B cell (primary cell): ENCODE measurements around the gene PEX14. TPM values are rescaled to one million over a fixed set of nuclear protein-coding genes. Genes with fewer than 3 reads are reported as not detected.

Experiments used
- ATAC-seq: fragments of 200-7000 bp; cut with Tn5 transposase; one replicate; pipeline ENCODE4 v1.10.0; 2021; ENCODE audit warnings: low read depth, mild to moderate bottlenecking, moderate number of reproducible peaks, moderate library complexity
- CTCF ChIA-PET: fragments of 350-600 bp; sonication (Branson Sonifier 250); formaldehyde crosslinking; loops from one replicate; lab custom pipeline; 2021; ENCODE audit warnings: antibody characterized with exemption, inconsistent platforms; lab: Charles Lee
- POLR2A ChIA-PET: fragments of 350-600 bp; sonication (Branson Sonifier 250); formaldehyde crosslinking; loops from one replicate; lab custom pipeline; 2021; ENCODE audit warnings: antibody characterized with exemption; lab: Charles Lee
- DNase-seq: peaks from one replicate; pipeline ENCODE4 v3.0.0; 2013
- H2AFZ ChIP-seq: 2 replicates; pipeline ENCODE4 v1.6.1; 2012; ENCODE audit warnings: mild to moderate bottlenecking, low read depth, low read length; ENCODE audit not compliant: insufficient read depth, poor library complexity, severe bottlenecking
- H3K27ac ChIP-seq, 2 donors: 1 replicate in 1 of 2; 2 replicates in 1 of 2; pipeline ENCODE4 v1.5.1; 2012 to 2013; ENCODE audit warnings: low read length in 2 of 2, mild to moderate bottlenecking in 2 of 2, moderate library complexity in 1 of 2
- H3K27me3 ChIP-seq, 4 experiments: fragments of 200-600 bp in 1 of 4; sonication (generic) in 1 of 4; replicated peaks in 1 of 4; 1 replicate in 2 of 4; 2 replicates in 2 of 4; pipeline versions ENCODE4 v1.6.1 to v1.7.0; 2013 to 2016; ENCODE audit warnings: low read length in 3 of 4, mild to moderate bottlenecking in 2 of 4, mixed read lengths in 1 of 4, moderate library complexity in 1 of 4; ENCODE audit not compliant: insufficient read depth in 4 of 4, control insufficient read depth in 3 of 4; ENCODE audit errors: control extremely low read depth in 1 of 4
- H3K36me3 ChIP-seq, 2 experiments: replicated peaks in 1 of 2; 1 replicate in 1 of 2; 2 replicates in 1 of 2; pipeline versions ENCODE4 v1.6.1 to v1.7.1; 2013; ENCODE audit warnings: low read length in 1 of 2; ENCODE audit not compliant: insufficient read depth in 2 of 2, control insufficient read depth in 1 of 2; ENCODE audit errors: control extremely low read depth in 1 of 2, extremely low read depth in 1 of 2
- H3K4me1 ChIP-seq, 2 donors: fragments of 200-600 bp in 1 of 2; sonication (generic) in 1 of 2; 1 replicate in 1 of 2; 2 replicates in 1 of 2; pipeline versions ENCODE4 v1.5.1 to v1.6.1; 2013 to 2017; ENCODE audit warnings: low read length in 2 of 2; ENCODE audit not compliant: control insufficient read depth in 2 of 2, insufficient read depth in 2 of 2
- H3K4me2 ChIP-seq: replicated peaks from 2 replicates; pipeline ENCODE3; 2012; ENCODE audit warnings: mild to moderate bottlenecking, low read depth, low read length; ENCODE audit not compliant: poor library complexity, severe bottlenecking
- H3K4me3 ChIP-seq, 5 experiments: fragments of 200-600 bp in 1 of 5; sonication (generic) in 1 of 5; 1 replicate in 3 of 5; 2 replicates in 2 of 5; pipeline versions ENCODE4 v1.5.1 to v1.7.0; 2011 to 2016; ENCODE audit warnings: low read length in 4 of 5, mild to moderate bottlenecking in 4 of 5, low read depth in 2 of 5, control low read depth in 1 of 5, moderate library complexity in 1 of 5; ENCODE audit not compliant: insufficient read depth in 1 of 5; ENCODE audit errors: control extremely low read depth in 1 of 5, extremely low read depth in 1 of 5
- H3K79me2 ChIP-seq: fragments of 200-600 bp; sonication (generic); one replicate; pipeline ENCODE4 v1.6.0; 2016; ENCODE audit warnings: low read length; ENCODE audit not compliant: control insufficient read depth, insufficient read depth
- H3K9ac ChIP-seq: fragments of 200-600 bp; sonication (generic); 2 replicates; pipeline ENCODE4 v1.6.1; 2017; ENCODE audit warnings: mild to moderate bottlenecking, low read length, moderate library complexity
- H3K9me3 ChIP-seq, 3 donors: one replicate each; pipeline versions ENCODE4 v1.6.1 to v1.7.1; 2013; ENCODE audit warnings: low read length in 2 of 3; ENCODE audit not compliant: control insufficient read depth in 2 of 3, insufficient read depth in 1 of 3; ENCODE audit errors: control extremely low read depth in 1 of 3
- H4K20me1 ChIP-seq: 2 replicates; pipeline ENCODE4 v1.6.0; 2012; ENCODE audit warnings: mild to moderate bottlenecking, low read length; ENCODE audit not compliant: insufficient read depth, control insufficient read depth, poor library complexity, severe bottlenecking
- H3K27ac Mint-ChIP-seq: one replicate; pipeline ENCODE4 v1.8.0; 2021; ENCODE audit warnings: mixed read lengths
- H3K27me3 Mint-ChIP-seq: one replicate; pipeline ENCODE4 v1.8.0; 2021; ENCODE audit warnings: mixed read lengths
- H3K4me1 Mint-ChIP-seq: one replicate; pipeline ENCODE4 v1.8.0; 2021; ENCODE audit warnings: mixed read lengths
- H3K4me3 Mint-ChIP-seq: one replicate; pipeline ENCODE4 v1.8.0; 2021; ENCODE audit warnings: mixed read lengths
- H3K9me3 Mint-ChIP-seq: one replicate; pipeline ENCODE4 v1.8.0; 2022; ENCODE audit warnings: mixed read lengths; ENCODE audit not compliant: insufficient read depth
- CTCF ChIP-seq: fragments of 200-600 bp; IDR thresholded peaks from one replicate; pipeline ENCODE4 v1.8.0; 2022; ENCODE audit warnings: antibody characterized with exemption, mild to moderate bottlenecking
- EZH2 ChIP-seq: IDR thresholded peaks from 2 replicates; pipeline ENCODE4 v1.6.1; 2012; ENCODE audit warnings: borderline replicate concordance, low read depth, mild to moderate bottlenecking, moderate library complexity, low read length; ENCODE audit not compliant: insufficient read depth, poor library complexity, severe bottlenecking
- WGBS: methylation state at CpG from one replicate; pipeline ENCODE4 v1.1.5; 2013; ENCODE audit warnings: missing lambda C conversion rate; ENCODE audit not compliant: insufficient coverage; 5-methylcytosine and 5-hydroxymethylcytosine counted together
- intact Hi-C: fragments of 100-400 bp; cut with micrococcal nuclease; formaldehyde crosslinking; loops from one replicate; pipeline ENCODE4 v1.10.0; 2022
- polyA plus RNA-seq: library from polyadenylated mRNA; depleted of rRNA; stranded (reverse); fragments of >200 nt; gene quantifications from 2 replicates; pipeline ENCODE4 v1.2.3, GENCODE V29; 2012
- total RNA-seq, 2 donors: library from RNA; stranded (reverse); fragments of 120-200 nt in 1 of 2; gene quantifications; 1 replicate in 1 of 2; 2 replicates in 1 of 2; pipeline versions ENCODE4 v1.2.3 to v1.2.4, GENCODE V29; 2013 to 2022

Gene PEX14
- total and polyA plus RNA-seq, 2 donors (not counting 1 experiment from before 2014, with no cell fraction given): 14.1 to 19.3 TPM

- no peaks in the 10 kb centered on the region for H3K27me3 Mint-ChIP-seq
- Histone ChIP-seq H3K4me1 (no peaks in the 10 kb centered on the region), H3K27ac (no peak overlapping the region), H3K9me3 (no peaks in the 10 kb centered on the region), H4K20me1 (peaks cover 10% of the 10 kb centered on the region), H3K27me3 (no peaks in the 10 kb centered on the region), H3K9ac (no peak overlapping the region), H3K4me2 (no peak overlapping the region), H3K36me3 (peaks cover 0 to 7% of the 10 kb centered on the region in 2 experiments), H2AFZ (no peak overlapping the region), H3K4me3 (no peak overlapping the region), H3K79me2 (no peaks in the 10 kb centered on the region)
- DNase-seq (no peak), ATAC-seq (no peak)
- CTCF ChIA-PET: no interaction called here
- H3K9me3 Mint-ChIP-seq: no peaks in the 10 kb centered on the region
- peaks cover 2% of the 10 kb centered on the region for H3K4me1 Mint-ChIP-seq
- intact Hi-C loops: no loop called here
- POLR2A ChIA-PET: no interaction called here
- no peak overlapping the region for H3K27ac Mint-ChIP-seq
- 97% methylated on average over 15 of the region's 15 CpGs for WGBS
- no peak for TF ChIP-seq EZH2
- TF ChIP-seq CTCF: no peak
- no peak overlapping the region for H3K4me3 Mint-ChIP-seq
Measured at GRCh38 chr1:10616696-10617095, 141.9 kb downstream of the PEX14 start.

- ATAC-seq (no peak), DNase-seq (no peak)
- Histone ChIP-seq H3K9ac (no peak overlapping the region), H3K4me1 (no peaks in the 10 kb centered on the region), H3K27ac (no peak overlapping the region), H2AFZ (no peak overlapping the region), H3K27me3 (no peaks in the 10 kb centered on the region), H4K20me1 (peaks cover 6% of the 10 kb centered on the region), H3K79me2 (no peaks in the 10 kb centered on the region), H3K4me2 (no peak overlapping the region), H3K36me3 (peaks cover 0 to 8% of the 10 kb centered on the region in 2 experiments), H3K4me3 (no peak overlapping the region), H3K9me3 (no peaks in the 10 kb centered on the region)
- Mint-ChIP-seq H3K4me1 (peaks cover 2% of the 10 kb centered on the region), H3K4me3 (no peak overlapping the region), H3K9me3 (no peaks in the 10 kb centered on the region), H3K27ac (no peak overlapping the region), H3K27me3 (no peaks in the 10 kb centered on the region)
- intact Hi-C loops: no loop called here
- TF ChIP-seq EZH2: no peak
- TF ChIP-seq CTCF: no peak
- POLR2A ChIA-PET: no interaction called here
- CTCF ChIA-PET: no interaction called here
- WGBS: 97% methylated on average over 5 of the region's 5 CpGs
Measured at GRCh38 chr1:10617318-10617717, 142.6 kb downstream of the PEX14 start.
